Panc1 (cell line): ENCODE data around the gene HOTAIR. TPM values are rescaled to one million over a fixed set of nuclear protein-coding genes. Genes with fewer than 3 reads are reported as not detected.

ENCODE experiments used
- ATAC-seq: fragments of 200-7000 bp; cut with Tn5 transposase; 2 replicates; pipeline ENCODE4 v1.9.1; 2020; ENCODE audit warnings: mild to moderate bottlenecking, moderate library complexity
- BruUV-seq: library from RNA; stranded (reverse); fragments of 400-500 nt; replicated peaks from 2 replicates; lab custom pipeline; 2021; lab: Mats Ljungman, UMichigan
- CTCF ChIA-PET: fragments of 300-600 bp; sonication (Branson Sonifier 250); formaldehyde crosslinking; loops from one replicate; lab custom pipeline; 2022; ENCODE audit warnings: antibody characterized with exemption; lab: Charles Lee
- POLR2A ChIA-PET: fragments of 300-600 bp; sonication (Branson Sonifier 250); formaldehyde crosslinking; loops from one replicate; lab custom pipeline; 2022; ENCODE audit warnings: antibody characterized with exemption; lab: Charles Lee
- DNase-seq: peaks from one replicate; pipeline ENCODE4 v3.0.0-alpha.2; 2010; ENCODE audit warnings: low read depth, low spot score
- H3K27ac ChIP-seq: 2 replicates; pipeline ENCODE4 v1.5.1; 2011; ENCODE audit warnings: mild to moderate bottlenecking, low read length, inconsistent platforms
- H3K27me3 ChIP-seq: fragments of 200-500 bp; sonication (Bioruptor generic); 2 replicates; pipeline ENCODE4 v1.6.0; 2014; ENCODE audit warnings: low read length, inconsistent platforms; ENCODE audit not compliant: control insufficient read depth, insufficient read depth
- H3K36me3 ChIP-seq: fragments of 200-500 bp; sonication (Bioruptor generic); 2 replicates; pipeline ENCODE4 v1.5.1; 2014; ENCODE audit warnings: inconsistent platforms, mild to moderate bottlenecking, low read length, moderate library complexity; ENCODE audit not compliant: control insufficient read depth, insufficient read depth
- H3K4me1 ChIP-seq: 2 replicates; pipeline ENCODE4 v1.5.1; 2011; ENCODE audit warnings: inconsistent platforms, mild to moderate bottlenecking, low read length, moderate library complexity; ENCODE audit not compliant: control insufficient read depth, insufficient read depth
- H3K4me3 ChIP-seq, 2 experiments: 2 replicates each; pipeline ENCODE4 v1.5.1; 2011 to 2012; ENCODE audit warnings: low read depth in 2 of 2, low read length in 2 of 2, mild to moderate bottlenecking in 2 of 2, inconsistent platforms in 1 of 2, moderate library complexity in 1 of 2
- H3K9me3 ChIP-seq: fragments of 200-500 bp; sonication (Bioruptor generic); 2 replicates; pipeline ENCODE4 v1.5.1; 2014; ENCODE audit warnings: low read depth, mild to moderate bottlenecking, inconsistent platforms, low read length, moderate library complexity; ENCODE audit not compliant: control insufficient read depth, insufficient read depth
- CTCF ChIP-seq: fragments of 450-650 bp; IDR thresholded peaks from 2 replicates; pipeline ENCODE4 v1.5.1; 2017; ENCODE audit warnings: mild to moderate bottlenecking
- POLR2AphosphoS5 ChIP-seq: IDR thresholded peaks from 2 replicates; pipeline ENCODE4 v1.6.1; 2012; ENCODE audit warnings: mild to moderate bottlenecking, low read depth, low read length, moderate library complexity
- REST ChIP-seq, 2 experiments: IDR thresholded peaks; 2 replicates each; pipeline ENCODE4 v1.6.1; 2011 to 2012; ENCODE audit warnings: low read depth in 2 of 2, control low read depth in 1 of 2, low read length in 1 of 2, mild to moderate bottlenecking in 1 of 2, moderate library complexity in 1 of 2; ENCODE audit not compliant: insufficient read depth in 1 of 2
- SIN3A ChIP-seq: IDR thresholded peaks from 2 replicates; pipeline ENCODE4 v1.6.1; 2012; ENCODE audit warnings: low read depth, mild to moderate bottlenecking, low read length, moderate library complexity, borderline replicate concordance; ENCODE audit not compliant: insufficient read depth
- TCF7L2 ChIP-seq: IDR thresholded peaks from 2 replicates; pipeline ENCODE4 v1.6.1; 2011; ENCODE audit warnings: mild to moderate bottlenecking, low read depth, low read length, inconsistent platforms
- in situ Hi-C: cut with HindIII; loops from 2 replicates; pipeline ENCODE4 v1.10.0; 2016; ENCODE audit warnings: low sequenced_read_pairs, low pct_unique_long_range_greater_than_20kb
- intact Hi-C: fragments of 100-400 bp; cut with micrococcal nuclease; formaldehyde crosslinking; loops from one replicate; pipeline ENCODE4 v1.10.0; 2022; ENCODE audit not compliant: unreplicated experiment
- total RNA-seq: library from RNA; stranded (reverse); gene quantifications from one replicate; pipeline ENCODE4 v1.2.1, GENCODE V29; 2021; ENCODE audit not compliant: unreplicated experiment

HOTAIR gene
- total RNA-seq, 1 experiment from 2014 or later = 31.7 TPM

DNA sequence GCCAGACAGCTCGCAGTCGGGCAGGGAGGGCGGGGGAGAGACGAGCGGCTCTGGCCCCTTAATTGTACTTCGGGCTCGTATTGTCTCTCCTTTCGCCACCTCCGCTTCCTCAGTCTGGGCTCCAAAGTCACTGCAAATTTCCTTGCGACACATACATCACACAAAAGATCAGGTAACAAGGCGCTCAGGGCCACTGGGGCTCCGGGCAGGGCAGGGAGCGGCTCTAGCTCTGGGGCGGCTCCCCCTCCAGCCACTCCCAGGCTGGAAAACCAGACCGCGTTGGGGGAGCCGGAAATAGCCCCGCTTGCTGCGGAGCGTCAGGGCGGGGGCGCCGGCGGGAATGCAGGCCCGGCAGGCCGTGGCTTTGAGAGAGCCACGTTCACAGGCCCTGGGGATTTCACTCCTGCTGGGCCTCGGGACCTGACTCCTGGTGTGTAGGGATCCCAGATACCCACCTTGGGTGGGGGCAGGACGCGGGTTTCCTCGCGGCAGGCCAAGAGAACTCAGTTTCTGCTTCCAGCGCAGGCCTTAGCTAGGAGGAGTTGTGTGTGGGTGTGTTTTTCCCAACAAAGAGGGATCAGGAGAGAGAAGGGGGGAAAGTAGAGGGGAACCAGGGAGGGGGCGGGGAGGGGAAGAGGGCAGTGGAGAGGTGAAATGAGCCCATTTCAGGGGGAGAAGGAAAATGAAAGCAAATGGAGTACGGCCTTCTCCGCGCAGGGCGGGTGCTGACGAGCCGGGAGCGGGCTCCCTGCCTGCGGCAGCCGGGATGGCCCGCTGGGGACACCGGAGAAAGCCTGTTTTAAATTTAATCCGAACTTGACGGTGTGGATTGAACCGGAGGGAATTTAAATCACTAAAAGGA, 20.9 kb upstream of the HOTAIR start:
- Histone ChIP-seq H3K9me3 (no peaks in the 10 kb centered on the region), H3K4me1 (peaks cover 11% of the 10 kb centered on the region), H3K36me3 (no peaks in the 10 kb centered on the region; the same call in 1 of the 2 replicates), H3K27ac (peak overlapping the region; percentile 99), H3K27me3 (no peaks in the 10 kb centered on the region), H3K4me3 (peak overlapping the region; percentile 66 to 67)
- CTCF ChIA-PET = interaction anchor here (0.5 kb wide), 1 partner anchor 11 kb away, joined by 7 read pairs; no protein-coding TSS in a partner anchor
- POLR2A ChIA-PET = interaction anchor here (0.6 to 1.4 kb wide), 3 partner anchors 11 to 211 kb away, joined by 5 to 16 read pairs (median 10); partner anchors contain the start of gene HOXC10
- in situ Hi-C loops = no loop called here
- ATAC-seq (peak; percentile 15), DNase-seq (no peak)
- no TSS peak for BruUV-seq
- TF ChIP-seq SIN3A (0 out of 2 replicates have a peak, but pooled peaks have one; percentile 31), CTCF (no peak), POLR2AphosphoS5 (peak; percentile 52), TCF7L2 (no peak)
- intact Hi-C loops = loop anchor here (10.0 kb wide), 1 partner anchor 611 kb away; the partner anchor contains the start of gene SP1

GRCh38 chr12:53995002-53995377, 20.2 kb upstream of the HOTAIR start:
- ATAC-seq (peak; percentile 3; the same call in 1 of the 2 replicates), DNase-seq (no peak)
- CTCF ChIA-PET = interaction anchor here (0.5 kb wide), 1 partner anchor 12 kb away, joined by 7 read pairs; no protein-coding TSS in a partner anchor
- peak overlapping the region; percentile 66 to 67 for H3K4me3 ChIP-seq
- in situ Hi-C loops (no loop called here), intact Hi-C loops (loop anchor here (10.0 kb wide), 1 partner anchor 610 kb away; the partner anchor contains the start of gene SP1)
- H3K27me3 ChIP-seq = no peaks in the 10 kb centered on the region
- H3K9me3 ChIP-seq = no peaks in the 10 kb centered on the region
- H3K27ac ChIP-seq = peak overlapping the region; percentile 99
- H3K4me1 ChIP-seq = peaks cover 11% of the 10 kb centered on the region
- no peak for TF ChIP-seq TCF7L2
- no peak for TF ChIP-seq CTCF
- no peak for TF ChIP-seq POLR2AphosphoS5
- no peak for TF ChIP-seq SIN3A
- TF ChIP-seq REST (IDR thresholded peaks at IDR 0.05; ENCODE audit: insufficient read depth in 1 of 2, low read depth in 2 of 2, low read length in 1 of 2) = no peak
- TSS peak; percentile 83 for BruUV-seq
- POLR2A ChIA-PET = interaction anchor here (1.4 kb wide), 1 partner anchor 10 kb away, joined by 16 read pairs; the partner anchor contains the start of gene HOXC10
- H3K36me3 ChIP-seq = no peaks in the 10 kb centered on the region; the same call in 1 of the 2 replicates
